Lung (tissue), 11 donors: Measurements from ENCODE around the gene OR5D16. TPM values are rescaled to one million over a fixed set of nuclear protein-coding genes. Genes with fewer than 3 reads are reported as not detected.
"Not testable (repeated sequence)": the region's sequence is repeated elsewhere in the genome, so short reads cannot be mapped to it uniquely, and the experiment has no call there.

ENCODE experiments used
- ATAC-seq: fragments of 200-7000 bp; cut with Tn5 transposase; one replicate; pipeline ENCODE4 v1.9.1; 2020; ENCODE audit warnings: moderate number of reproducible peaks; ENCODE audit not compliant: insufficient read depth, low FRiP score
- DNase-seq, 3 donors: peaks; one replicate each; pipeline ENCODE4 v3.0.0-alpha.2; 2013 to 2017
- H3K27ac ChIP-seq, 2 donors: one replicate each; pipeline ENCODE4 v1.5.1; 2013; ENCODE audit warnings: mild to moderate bottlenecking in 2 of 2, moderate library complexity in 2 of 2, control low read depth in 1 of 2, inconsistent platforms in 1 of 2, low read depth in 1 of 2, low read length in 1 of 2
- H3K27me3 ChIP-seq, 3 donors: one replicate each; pipeline ENCODE4 v1.5.1; 2013; ENCODE audit warnings: low read length in 2 of 3; ENCODE audit not compliant: control insufficient read depth in 3 of 3, insufficient read depth in 3 of 3
- H3K36me3 ChIP-seq, 4 donors: one replicate each; pipeline ENCODE4 v1.5.1; 2013; ENCODE audit warnings: low read length in 4 of 4, mild to moderate bottlenecking in 1 of 4, moderate library complexity in 1 of 4; ENCODE audit not compliant: control insufficient read depth in 4 of 4, insufficient read depth in 4 of 4
- H3K4me1 ChIP-seq, 5 donors: one replicate each; pipeline ENCODE4 v1.5.1; 2013; ENCODE audit warnings: low read length in 5 of 5, mild to moderate bottlenecking in 2 of 5, moderate library complexity in 1 of 5; ENCODE audit not compliant: control insufficient read depth in 5 of 5, insufficient read depth in 5 of 5
- H3K4me3 ChIP-seq: one replicate; pipeline ENCODE4 v1.5.1; 2013; ENCODE audit warnings: mild to moderate bottlenecking, control low read depth, moderate library complexity
- H3K9ac ChIP-seq, 2 donors: one replicate each; pipeline ENCODE4 v1.5.1; 2013; ENCODE audit warnings: low read length in 2 of 2, control low read depth in 1 of 2; ENCODE audit not compliant: insufficient read depth in 1 of 2
- H3K9me3 ChIP-seq, 4 donors: one replicate each; pipeline ENCODE4 v1.5.1; 2013; ENCODE audit warnings: low read length in 3 of 4, mild to moderate bottlenecking in 1 of 4, moderate library complexity in 1 of 4; ENCODE audit not compliant: control insufficient read depth in 4 of 4, insufficient read depth in 3 of 4
- WGBS, 2 donors: extraction: QIAGEN DNeasy Blood & Tissue Kit; methylation state at CpG; one replicate each; pipeline ENCODE4 v1.1.7; 2013; 5-methylcytosine and 5-hydroxymethylcytosine counted together
- polyA plus RNA-seq, 2 donors: library from polyadenylated mRNA; stranded (reverse); fragments of 200-250 nt; gene quantifications; one replicate each; pipeline ENCODE4 v1.2.1, GENCODE V29; 2013
- small RNA-seq: library from RNA; depleted of rRNA; stranded (forward); fragments of <200 nt; gene quantifications from one replicate; pipeline ENCODE3, GENCODE V24; 2014; ENCODE audit warnings: low replicate concordance
- total RNA-seq, 2 donors: library from RNA; depleted of rRNA in 1 of 2; stranded (reverse); fragments of >200 nt in 1 of 2; gene quantifications; one replicate each; pipeline ENCODE4 v1.2.1, GENCODE V29; 2014 to 2021
- donor health status: Bipolar disorder and iron deficiency.
- donor health status: healthy.
- donor health status: DM: yes; HTN: yes; CAD: no.

Gene OR5D16
- total and polyA plus RNA-seq, 4 donors = not detected

- DNase-seq, H3K9me3 ChIP-seq, H3K27me3 ChIP-seq, H3K27ac ChIP-seq, H3K9ac ChIP-seq, H3K4me3 ChIP-seq, H3K4me1 ChIP-seq, ATAC-seq, H3K36me3 ChIP-seq: not testable (repeated sequence)
- 23 to 43% methylated on average over 30 to 34 of the region's 34 CpGs for WGBS, 2 donors
These were observed 34.6 kb downstream of the OR5D16 start for GRCh38 chr11:55873146-55873545.

- not testable (repeated sequence) for DNase-seq, H3K9me3 ChIP-seq, H3K36me3 ChIP-seq, H3K9ac ChIP-seq, ATAC-seq, H3K27me3 ChIP-seq, H3K27ac ChIP-seq, H3K4me3 ChIP-seq, H3K4me1 ChIP-seq
- 73 to 75% methylated on average over 1 of the region's 1 CpG for WGBS, 2 donors
These were observed 44.4 kb downstream of the OR5D16 start, which contains the start of gene TRIM51 for GRCh38 chr11:55882997-55883396. TRIM51 (plus strand) TSS chr11:55883297; CDS start chr11:55885429, 2,132 bp downstream.

- not testable (repeated sequence) for H3K9ac ChIP-seq, DNase-seq, H3K27me3 ChIP-seq, H3K4me3 ChIP-seq, ATAC-seq, H3K4me1 ChIP-seq, H3K27ac ChIP-seq, H3K9me3 ChIP-seq, H3K36me3 ChIP-seq
- 83 to 90% methylated on average over 4 of the region's 4 CpGs for WGBS, 2 donors
These were observed 46.4 kb downstream of the OR5D16 start for GRCh38 chr11:55884995-55885394.

GRCh38 chr11:55885481-55885880 is 46.9 kb downstream of the OR5D16 start:
- H3K27ac ChIP-seq, H3K27me3 ChIP-seq, H3K36me3 ChIP-seq, H3K9me3 ChIP-seq, H3K9ac ChIP-seq, DNase-seq, ATAC-seq, H3K4me3 ChIP-seq, H3K4me1 ChIP-seq: not testable (repeated sequence)
- 87 to 93% methylated on average over 9 of the region's 9 CpGs for WGBS, 2 donors

Small RNA genes lying within 50 kb of the gene (small RNA-seq; reads per million reads assigned to genes)
- gene AC036111.3 = not detected

Other genes with a start within 250 kb of the OR5D16 start
- not detected for gene OR4C11, start 231.1 kb upstream of the OR5D16 start, total RNA-seq
- not detected for gene OR4C11, start 231.1 kb upstream of the OR5D16 start, polyA plus RNA-seq
- gene OR4P4, start 203.6 kb upstream of the OR5D16 start, total RNA-seq = not detected
- not detected for gene OR4P4, start 203.6 kb upstream of the OR5D16 start, polyA plus RNA-seq
- not detected for gene OR4S2, start 190.4 kb upstream of the OR5D16 start, total RNA-seq
- gene OR4S2, start 190.4 kb upstream of the OR5D16 start, polyA plus RNA-seq = not detected
- not detected for gene OR4C6, start 176.6 kb upstream of the OR5D16 start, total RNA-seq
- gene OR4C6, start 176.6 kb upstream of the OR5D16 start, polyA plus RNA-seq = not detected
- gene OR5D13, start 65.3 kb upstream of the OR5D16 start, total RNA-seq = not detected
- gene OR5D13, start 65.3 kb upstream of the OR5D16 start, polyA plus RNA-seq = not detected
- not detected for gene OR5D14, start 43.2 kb upstream of the OR5D16 start, total RNA-seq
- gene OR5D14, start 43.2 kb upstream of the OR5D16 start, polyA plus RNA-seq = not detected
- not detected for gene OR5L1, start 27.4 kb upstream of the OR5D16 start, total RNA-seq
- gene OR5L1, start 27.4 kb upstream of the OR5D16 start, polyA plus RNA-seq = not detected
- not detected for gene OR5D18, start 19.1 kb upstream of the OR5D16 start, total RNA-seq
- gene OR5D18, start 19.1 kb upstream of the OR5D16 start, polyA plus RNA-seq = not detected
- gene OR5L2, start 11.5 kb upstream of the OR5D16 start, total RNA-seq = not detected
- gene OR5L2, start 11.5 kb upstream of the OR5D16 start, polyA plus RNA-seq = not detected
- gene TRIM51, start 44.5 kb downstream of the OR5D16 start, total RNA-seq = not detected
- not detected for gene TRIM51, start 44.5 kb downstream of the OR5D16 start, polyA plus RNA-seq
- not detected for gene OR5W2, start 75.8 kb downstream of the OR5D16 start, total RNA-seq
- not detected for gene OR5W2, start 75.8 kb downstream of the OR5D16 start, polyA plus RNA-seq
- gene OR5I1, start 97.6 kb downstream of the OR5D16 start, total RNA-seq = not detected
- not detected for gene OR5I1, start 97.6 kb downstream of the OR5D16 start, polyA plus RNA-seq
- not detected for gene OR10AG1, start 131.2 kb downstream of the OR5D16 start, total RNA-seq
- gene OR10AG1, start 131.2 kb downstream of the OR5D16 start, polyA plus RNA-seq = not detected
- not detected for gene OR5F1, start 155.9 kb downstream of the OR5D16 start, total RNA-seq
- gene OR5F1, start 155.9 kb downstream of the OR5D16 start, polyA plus RNA-seq = not detected
- not detected for gene OR5AS1, start 188.9 kb downstream of the OR5D16 start, total RNA-seq
- gene OR5AS1, start 188.9 kb downstream of the OR5D16 start, polyA plus RNA-seq = not detected